Bronchial epithelial cell (primary cell): ENCODE results near the gene CDH6. TPM values are rescaled to one million over a fixed set of nuclear protein-coding genes. Genes with fewer than 3 reads are reported as not detected.

Experiments
- DNase-seq: peaks from one replicate; pipeline ENCODE4 v3.0.0-alpha.2; 2010; ENCODE audit warnings: low read depth
- FAIRE-seq: peaks from 2 replicates; lab custom pipeline; 2011; peaks lifted over from hg19 to GRCh38; lab: Jason Lieb, UNC
- H3K27me3 ChIP-seq: 2 replicates; pipeline ENCODE4 v1.5.1; 2011; ENCODE audit warnings: low read length; ENCODE audit not compliant: control insufficient read depth, insufficient read depth
- H3K36me3 ChIP-seq: 2 replicates; pipeline ENCODE4 v1.5.1; 2011; ENCODE audit warnings: low read length; ENCODE audit not compliant: control insufficient read depth, insufficient read depth
- H3K4me3 ChIP-seq: 2 replicates; pipeline ENCODE4 v1.5.1; 2011; ENCODE audit warnings: mild to moderate bottlenecking, low read depth, low read length, control low read depth
- total RNA-seq: library from RNA; depleted of rRNA; stranded (reverse); fragments of >200 nt; gene quantifications from 2 replicates; pipeline ENCODE4 v1.2.1, GENCODE V29; 2014
- TF ChIP-seq, protein P1 (sequence below): IDR thresholded peaks from 2 replicates; pipeline ENCODE4 v1.5.1; 2011; ENCODE audit warnings: mild to moderate bottlenecking, moderate library complexity, low read length, control low read depth, inconsistent platforms; ENCODE audit not compliant: insufficient read depth, severe bottlenecking

The CDH6 gene
- total RNA-seq, 1 donor from 2014 or later = 9.5 TPM

DNA sequence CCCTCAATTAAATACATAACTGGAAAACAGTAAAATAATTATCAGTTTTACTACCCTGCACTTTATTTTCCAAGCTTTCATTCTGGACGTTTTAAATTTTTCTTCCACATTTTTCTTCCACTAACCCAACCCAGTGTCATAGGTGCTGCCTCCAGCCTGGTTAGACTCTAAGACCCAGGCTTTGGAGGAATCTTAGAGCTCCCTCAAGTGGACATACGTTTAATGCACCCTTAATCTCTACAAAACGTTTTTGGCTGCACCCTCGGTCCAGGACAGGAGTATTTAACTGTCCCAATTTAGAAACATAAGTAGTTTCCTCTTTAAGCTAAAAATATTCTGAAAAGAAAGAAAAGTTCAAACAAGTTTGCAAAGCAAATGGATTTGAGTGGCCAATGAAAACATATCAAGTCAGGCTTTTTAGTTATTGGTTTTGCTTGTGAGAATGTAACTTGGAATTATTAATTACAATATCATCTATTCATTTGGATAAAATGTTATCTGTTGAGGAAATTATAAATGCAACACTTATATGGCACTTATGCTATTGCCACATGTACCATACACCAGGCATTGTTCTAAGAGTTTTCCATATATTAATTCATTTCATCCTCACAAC, 38.9 kb downstream of the CDH6 start:
- Histone ChIP-seq H3K36me3 (no peaks in the 10 kb centered on the region), H3K27me3 (no peaks in the 10 kb centered on the region), H3K4me3 (no peak overlapping the region)
- DNase-seq (peak; percentile 62), FAIRE-seq (no peak)
- TF ChIP-seq, protein P1, sequence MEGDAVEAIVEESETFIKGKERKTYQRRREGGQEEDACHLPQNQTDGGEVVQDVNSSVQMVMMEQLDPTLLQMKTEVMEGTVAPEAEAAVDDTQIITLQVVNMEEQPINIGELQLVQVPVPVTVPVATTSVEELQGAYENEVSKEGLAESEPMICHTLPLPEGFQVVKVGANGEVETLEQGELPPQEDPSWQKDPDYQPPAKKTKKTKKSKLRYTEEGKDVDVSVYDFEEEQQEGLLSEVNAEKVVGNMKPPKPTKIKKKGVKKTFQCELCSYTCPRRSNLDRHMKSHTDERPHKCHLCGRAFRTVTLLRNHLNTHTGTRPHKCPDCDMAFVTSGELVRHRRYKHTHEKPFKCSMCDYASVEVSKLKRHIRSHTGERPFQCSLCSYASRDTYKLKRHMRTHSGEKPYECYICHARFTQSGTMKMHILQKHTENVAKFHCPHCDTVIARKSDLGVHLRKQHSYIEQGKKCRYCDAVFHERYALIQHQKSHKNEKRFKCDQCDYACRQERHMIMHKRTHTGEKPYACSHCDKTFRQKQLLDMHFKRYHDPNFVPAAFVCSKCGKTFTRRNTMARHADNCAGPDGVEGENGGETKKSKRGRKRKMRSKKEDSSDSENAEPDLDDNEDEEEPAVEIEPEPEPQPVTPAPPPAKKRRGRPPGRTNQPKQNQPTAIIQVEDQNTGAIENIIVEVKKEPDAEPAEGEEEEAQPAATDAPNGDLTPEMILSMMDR = peak; percentile 72

DNA sequence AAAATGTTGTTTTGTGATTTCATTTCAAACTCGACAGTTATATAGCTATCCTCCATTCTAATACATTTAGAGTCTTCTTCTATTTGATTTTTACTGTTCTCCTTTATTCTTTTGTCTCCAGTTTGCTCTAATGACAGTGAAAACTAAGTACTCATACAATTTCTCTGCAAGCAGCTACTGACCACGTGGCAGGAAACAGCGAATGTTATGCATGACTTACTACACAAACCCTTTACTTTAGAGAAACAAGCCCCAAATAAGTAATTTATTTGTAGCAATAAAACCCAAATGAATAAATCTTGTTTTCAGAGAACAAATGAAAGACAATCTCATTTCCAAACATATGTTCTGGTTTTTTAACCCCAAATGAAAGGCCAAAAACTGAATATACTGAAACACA, 41.9 kb downstream of the CDH6 start:
- TF ChIP-seq, protein P1 = no peak
- no peak for DNase-seq
- Histone ChIP-seq H3K27me3 (no peaks in the 10 kb centered on the region), H3K4me3 (no peak overlapping the region), H3K36me3 (no peaks in the 10 kb centered on the region)
- no peak for FAIRE-seq

DNA sequence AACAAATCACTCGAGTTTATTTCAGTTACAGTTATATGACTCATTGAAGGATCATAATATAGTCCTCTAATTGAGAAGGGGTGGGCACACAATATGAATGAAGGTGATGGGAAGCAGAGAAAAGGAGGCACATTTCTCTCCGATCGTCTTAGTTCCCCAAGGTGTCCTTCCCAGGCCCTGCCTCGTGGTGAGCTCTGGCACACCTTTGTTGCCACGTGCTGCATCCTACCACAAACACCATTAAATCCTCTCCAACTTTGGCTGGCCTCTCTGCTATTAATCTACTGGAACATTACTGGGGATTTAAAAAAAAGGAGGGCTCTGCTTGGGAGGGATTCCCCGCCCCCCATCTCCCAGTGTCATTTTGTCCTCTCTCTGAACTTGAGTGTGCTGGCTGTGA, 42.9 kb downstream of the CDH6 start:
- DNase-seq (no peak), FAIRE-seq (no peak)
- H3K4me3 ChIP-seq = no peak overlapping the region
- no peaks in the 10 kb centered on the region for H3K27me3 ChIP-seq
- TF ChIP-seq, protein P1 = no peak
- H3K36me3 ChIP-seq = no peaks in the 10 kb centered on the region

DNA sequence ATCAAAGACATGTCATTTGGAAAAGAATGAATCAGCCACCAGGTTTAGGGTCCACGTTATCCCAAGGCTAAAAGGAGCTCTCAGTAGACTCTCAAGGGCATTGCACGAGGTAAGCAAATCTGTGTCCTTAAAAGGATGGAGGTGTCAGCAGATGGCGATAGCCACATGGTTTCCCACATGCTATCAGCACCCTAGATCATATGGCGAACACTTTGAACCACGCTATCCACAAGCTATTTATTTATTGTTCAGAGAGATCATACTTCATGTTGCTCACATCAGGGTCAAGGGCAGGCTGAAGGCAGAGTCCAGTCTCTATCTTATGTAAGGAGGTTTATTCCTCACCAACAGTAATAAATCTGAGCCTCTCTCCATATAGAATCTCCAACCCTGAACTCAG, 43.7 kb downstream of the CDH6 start:
- TF ChIP-seq, protein P1 = peak; percentile 25
- H3K4me3 ChIP-seq = no peak overlapping the region
- peak; percentile 17 for DNase-seq
- FAIRE-seq = no peak
- no peaks in the 10 kb centered on the region for H3K36me3 ChIP-seq
- no peaks in the 10 kb centered on the region for H3K27me3 ChIP-seq

DNA sequence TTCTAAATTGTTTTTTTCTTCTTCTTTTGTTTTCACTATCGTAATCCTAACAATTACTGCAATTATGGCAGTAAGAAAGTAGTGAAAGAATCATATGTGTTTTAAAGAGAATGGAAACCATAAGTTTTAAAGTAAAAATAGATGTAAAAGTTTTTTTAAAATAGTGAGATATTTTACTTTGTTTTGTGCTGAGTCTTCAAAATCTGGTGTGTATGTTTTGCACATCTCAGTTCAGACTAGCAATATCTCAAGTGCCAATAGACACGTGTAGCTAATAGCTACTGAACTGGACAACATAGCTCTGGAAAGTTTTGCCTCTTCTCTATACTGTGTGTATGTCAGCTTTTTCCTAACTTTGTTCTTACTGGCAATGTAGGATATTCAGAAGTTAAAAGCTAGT, 45.0 kb downstream of the CDH6 start:
- no peak for FAIRE-seq
- no peak for DNase-seq
- Histone ChIP-seq H3K27me3 (no peaks in the 10 kb centered on the region), H3K36me3 (no peaks in the 10 kb centered on the region), H3K4me3 (no peak overlapping the region)
- TF ChIP-seq, protein P1 = no peak

DNA sequence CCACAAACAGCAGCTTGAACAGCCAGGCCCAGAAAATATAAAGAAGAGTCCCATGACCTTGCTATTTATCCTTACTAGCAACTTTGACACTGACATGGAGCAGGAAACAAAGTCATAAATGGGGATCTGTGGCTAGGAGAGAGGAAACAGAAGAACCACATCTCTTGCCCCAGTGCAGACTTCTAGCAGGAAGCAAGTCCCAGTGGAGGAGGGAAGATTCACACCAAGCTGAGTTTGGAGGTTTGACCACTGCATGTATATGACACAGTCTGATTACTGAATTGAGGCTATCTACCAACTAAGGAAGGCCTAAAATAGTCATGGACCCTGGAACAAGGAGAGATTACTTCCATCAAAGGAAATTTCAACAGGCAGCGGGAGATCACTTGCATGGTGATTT, 51.4 kb downstream of the CDH6 start:
- TF ChIP-seq, protein P1 = no peak
- Histone ChIP-seq H3K36me3 (no peaks in the 10 kb centered on the region), H3K27me3 (no peaks in the 10 kb centered on the region), H3K4me3 (no peak overlapping the region)
- DNase-seq (no peak), FAIRE-seq (no peak)
